GM18868 (cell line): Measurements from ENCODE around the gene PDLIM4.
A peak's percentile ranks its signal among the peaks of the same experiment; 100 is the strongest.

Experiments used
- ATAC-seq: cut with Tn5 transposase; IDR thresholded peaks from one replicate; pipeline ENCODE4 v1.9.1; 2021; ENCODE audit warnings: mild to moderate bottlenecking, moderate library complexity; ENCODE audit not compliant: unreplicated experiment

PDLIM4 gene

GRCh38 chr5:132226516-132227234 is 30.8 kb upstream of the PDLIM4 start:
- no peak for ATAC-seq

GRCh38 chr5:132227235-132227484 is 30.3 kb upstream of the PDLIM4 start:
- ATAC-seq = no peak

- peak; percentile 84 for ATAC-seq
These were observed 29.8 kb upstream of the PDLIM4 start, which contains the start of gene P4HA2 for GRCh38 chr5:132227485-132228240. Gene P4HA2, minus strand, starts transcription at chr5:132227853. Its CDS starts 9,227 bp downstream, at chr5:132218626.

- ATAC-seq = no peak
These were observed 29.1 kb upstream of the PDLIM4 start for GRCh38 chr5:132228241-132229035.

GRCh38 chr5:132229236-132229635 is 28.3 kb upstream of the PDLIM4 start:
- ATAC-seq = no peak

GRCh38 chr5:132230871-132231270 is 26.6 kb upstream of the PDLIM4 start:
- no peak for ATAC-seq

GRCh38 chr5:132232465-132232864 is 25.0 kb upstream of the PDLIM4 start:
- no peak for ATAC-seq

- no peak for ATAC-seq
These were observed 24.4 kb upstream of the PDLIM4 start for GRCh38 chr5:132233081-132233480.

- no peak for ATAC-seq
These were observed 23.4 kb upstream of the PDLIM4 start for GRCh38 chr5:132233811-132234683.

GRCh38 chr5:132234684-132235062 is 22.8 kb upstream of the PDLIM4 start:
- no peak for ATAC-seq

GRCh38 chr5:132235340-132235739 is 22.2 kb upstream of the PDLIM4 start:
- no peak for ATAC-seq

- no peak for ATAC-seq
These were observed 20.4 kb upstream of the PDLIM4 start for GRCh38 chr5:132237141-132237540.

- no peak for ATAC-seq
These were observed 19.8 kb upstream of the PDLIM4 start for GRCh38 chr5:132237670-132238069.

GRCh38 chr5:132238169-132238744 is 19.2 kb upstream of the PDLIM4 start:
- ATAC-seq = peak; percentile 85

- ATAC-seq = no peak
These were observed 18.5 kb upstream of the PDLIM4 start for GRCh38 chr5:132238901-132239500.

- ATAC-seq = no peak
These were observed 17.7 kb upstream of the PDLIM4 start for GRCh38 chr5:132239776-132240175.

- no peak for ATAC-seq
These were observed 14.0 kb upstream of the PDLIM4 start for GRCh38 chr5:132243366-132243977.

GRCh38 chr5:132245593-132245992 is 11.9 kb upstream of the PDLIM4 start:
- ATAC-seq = no peak

GRCh38 chr5:132246806-132247205 is 10.7 kb upstream of the PDLIM4 start:
- no peak for ATAC-seq

GRCh38 chr5:132250547-132250946 is 6.9 kb upstream of the PDLIM4 start:
- no peak for ATAC-seq
